H1 (cell line): ENCODE results near the gene SOX30. TPM values are rescaled to one million over a fixed set of nuclear protein-coding genes. Genes with fewer than 3 reads are reported as not detected.

Source experiments
- CTCF ChIA-PET: fragments of 300-600 bp; sonication (Branson Sonifier 250); formaldehyde crosslinking; loops from one replicate; lab custom pipeline; 2021; ENCODE audit not compliant: partially characterized antibody; lab: Charles Lee
- POLR2A ChIA-PET: fragments of 300-600 bp; sonication (Branson Sonifier 250); formaldehyde crosslinking; loops from one replicate; lab custom pipeline; 2021; ENCODE audit warnings: inconsistent platforms; ENCODE audit not compliant: partially characterized antibody; lab: Charles Lee
- DNase-seq, 2 experiments: peaks; one replicate each; pipeline versions ENCODE4 v3.0.0 to v3.0.0-alpha.2; 2010 to 2022; ENCODE audit warnings: low spot score in 2 of 2, low read depth in 1 of 2, mixed read lengths in 1 of 2
- FAIRE-seq: peaks from 2 replicates; lab custom pipeline; 2011; peaks lifted over from hg19 to GRCh38; lab: Jason Lieb, UNC
- H2AFZ ChIP-seq: 2 replicates; pipeline ENCODE4 v1.8.1; 2012; ENCODE audit warnings: low read length, inconsistent platforms
- H2AK5ac ChIP-seq: 2 replicates; pipeline ENCODE4 v1.6.1; 2013; ENCODE audit warnings: low read depth, low read length
- H2BK120ac ChIP-seq: replicated peaks from 2 replicates; pipeline ENCODE3; 2013; ENCODE audit warnings: low read depth, low read length, inconsistent platforms
- H2BK12ac ChIP-seq: 2 replicates; pipeline ENCODE4 v1.6.1; 2013; ENCODE audit warnings: low read depth, low read length
- H2BK15ac ChIP-seq: 2 replicates; pipeline ENCODE4 v1.6.1; 2013; ENCODE audit warnings: low read length
- H2BK20ac ChIP-seq: 2 replicates; pipeline ENCODE4 v1.6.1; 2013; ENCODE audit warnings: low read length
- H2BK5ac ChIP-seq: 2 replicates; pipeline ENCODE4 v1.6.1; 2013; ENCODE audit warnings: low read depth, low read length
- H3K14ac ChIP-seq: 2 replicates; pipeline ENCODE4 v1.6.1; 2013; ENCODE audit warnings: inconsistent platforms; ENCODE audit not compliant: insufficient read length
- H3K18ac ChIP-seq: 2 replicates; pipeline ENCODE4 v1.6.1; 2013; ENCODE audit warnings: low read length; ENCODE audit errors: extremely low read depth
- H3K23ac ChIP-seq: 2 replicates; pipeline ENCODE4 v1.6.1; 2013; ENCODE audit warnings: inconsistent platforms; ENCODE audit not compliant: insufficient read length
- H3K23me2 ChIP-seq: 2 replicates; pipeline ENCODE4 v1.6.1; 2013; ENCODE audit warnings: low read depth, low read length
- H3K27ac ChIP-seq: 2 replicates; pipeline ENCODE4 v1.6.1; 2011; ENCODE audit warnings: low read depth, low read length, inconsistent platforms
- H3K27me3 ChIP-seq, 4 experiments: replicated peaks in 1 of 4; 1 replicate in 1 of 4; 2 replicates in 3 of 4; pipeline versions ENCODE4 v1.6.1 to v1.8.1; 2011 to 2013; ENCODE audit warnings: low read length in 3 of 4, mild to moderate bottlenecking in 3 of 4, inconsistent platforms in 2 of 4, mixed read lengths in 2 of 4, moderate library complexity in 1 of 4; ENCODE audit not compliant: control insufficient read depth in 3 of 4, insufficient read depth in 3 of 4; ENCODE audit errors: extremely low read depth in 1 of 4
- H3K36me3 ChIP-seq, 4 experiments: 2 replicates each; pipeline versions ENCODE4 v1.6.1 to v1.8.1; 2011 to 2013; ENCODE audit warnings: mild to moderate bottlenecking in 4 of 4, low read length in 3 of 4, moderate library complexity in 2 of 4, control low read depth in 1 of 4, inconsistent platforms in 1 of 4; ENCODE audit not compliant: insufficient read depth in 4 of 4, control insufficient read depth in 2 of 4
- H3K4ac ChIP-seq: replicated peaks from 2 replicates; pipeline ENCODE3; 2013; ENCODE audit warnings: low read length, low read depth, mixed read lengths, inconsistent platforms; ENCODE audit not compliant: insufficient read length
- H3K4me1 ChIP-seq, 4 experiments: replicated peaks in 1 of 4; 1 replicate in 1 of 4; 2 replicates in 3 of 4; pipeline versions ENCODE4 v1.6.1 to v1.8.1; 2011 to 2013; ENCODE audit warnings: low read length in 3 of 4, inconsistent platforms in 2 of 4, mixed read lengths in 1 of 4; ENCODE audit not compliant: insufficient read depth in 4 of 4, control insufficient read depth in 3 of 4
- H3K4me2 ChIP-seq, 2 experiments: 2 replicates each; pipeline versions ENCODE4 v1.6.1 to v1.8.1; 2011 to 2013; ENCODE audit warnings: low read depth in 2 of 2, low read length in 2 of 2, control low read depth in 1 of 2, inconsistent platforms in 1 of 2, mild to moderate bottlenecking in 1 of 2; ENCODE audit not compliant: insufficient read depth in 1 of 2
- H3K4me3 ChIP-seq, 4 experiments: fragments of 200-600, 300-600 bp in 1 of 4; sonication (generic), shearing (Covaris generic), sonication (Bioruptor Twin) in 1 of 4; 2 replicates each; pipeline versions ENCODE4 v1.5.1 to v1.8.1; 2011 to 2016; ENCODE audit warnings: low read length in 4 of 4, low read depth in 3 of 4, control low read depth in 2 of 4, inconsistent platforms in 2 of 4, mild to moderate bottlenecking in 2 of 4, mixed read lengths in 1 of 4, moderate library complexity in 1 of 4; ENCODE audit not compliant: insufficient read depth in 2 of 4; ENCODE audit errors: extremely low read depth in 1 of 4
- H3K56ac ChIP-seq: replicated peaks from 2 replicates; pipeline ENCODE3; 2013; ENCODE audit warnings: low read depth, mild to moderate bottlenecking, mixed read lengths, low read length, inconsistent platforms; ENCODE audit not compliant: insufficient read length
- H3K79me1 ChIP-seq: 2 replicates; pipeline ENCODE4 v1.6.1; 2013; ENCODE audit warnings: low read depth, low read length, control low read depth
- H3K79me2 ChIP-seq, 2 experiments: 2 replicates each; pipeline versions ENCODE4 v1.6.1 to v1.8.1; 2012 to 2013; ENCODE audit warnings: low read length in 2 of 2, mild to moderate bottlenecking in 2 of 2, inconsistent platforms in 1 of 2; ENCODE audit not compliant: insufficient read depth in 2 of 2, control insufficient read depth in 1 of 2
- H3K9ac ChIP-seq, 4 experiments: replicated peaks in 1 of 4; 1 replicate in 1 of 4; 2 replicates in 3 of 4; pipeline versions ENCODE4 v1.6.1 to v1.8.1; 2011 to 2013; ENCODE audit warnings: low read depth in 3 of 4, low read length in 3 of 4, control low read depth in 2 of 4, mild to moderate bottlenecking in 2 of 4, moderate library complexity in 2 of 4, inconsistent platforms in 1 of 4; ENCODE audit errors: extremely low read depth in 1 of 4
- H3K9me3 ChIP-seq, 2 experiments: 2 replicates each; pipeline versions ENCODE4 v1.6.1 to v1.8.1; 2012 to 2013; ENCODE audit warnings: mild to moderate bottlenecking in 2 of 2, moderate library complexity in 2 of 2, control low read depth in 1 of 2, inconsistent platforms in 1 of 2, low read depth in 1 of 2, low read length in 1 of 2, mixed read lengths in 1 of 2; ENCODE audit not compliant: insufficient read depth in 2 of 2
- H4K20me1 ChIP-seq, 2 experiments: replicated peaks in 1 of 2; 2 replicates each; pipeline versions ENCODE3 to v1.8.1; 2011 to 2013; ENCODE audit warnings: inconsistent platforms in 2 of 2, low read length in 2 of 2, mild to moderate bottlenecking in 1 of 2; ENCODE audit not compliant: insufficient read depth in 2 of 2, control insufficient read depth in 1 of 2
- H4K5ac ChIP-seq: 2 replicates; pipeline ENCODE4 v1.6.1; 2013; ENCODE audit warnings: low read length, low read depth, mixed read lengths, inconsistent platforms; ENCODE audit not compliant: insufficient read length
- H4K8ac ChIP-seq: 2 replicates; pipeline ENCODE4 v1.8.0; 2013; ENCODE audit warnings: mild to moderate bottlenecking, moderate library complexity, low read length, inconsistent platforms; ENCODE audit not compliant: insufficient read depth; ENCODE audit errors: extremely low read depth
- H4K91ac ChIP-seq: replicated peaks from 2 replicates; pipeline ENCODE3; 2013; ENCODE audit warnings: low read length, mixed read lengths, inconsistent platforms; ENCODE audit not compliant: insufficient read length
- CREB1 ChIP-seq: IDR thresholded peaks from 2 replicates; pipeline ENCODE4 v1.6.1; 2012; ENCODE audit warnings: inconsistent platforms
- EP300 ChIP-seq, 2 experiments: IDR thresholded peaks; 1 replicate in 1 of 2; 2 replicates in 1 of 2; pipeline ENCODE4 v1.6.1; 2011 to 2012; ENCODE audit warnings: low read depth in 2 of 2, low read length in 2 of 2, mild to moderate bottlenecking in 2 of 2, borderline replicate concordance in 1 of 2, inconsistent platforms in 1 of 2, moderate library complexity in 1 of 2
- SP1 ChIP-seq: IDR thresholded peaks from 2 replicates; pipeline ENCODE4 v1.6.1; 2011; ENCODE audit warnings: low read depth, low read length
- SP2 ChIP-seq: IDR thresholded peaks from 2 replicates; pipeline ENCODE4 v1.6.1; 2012; ENCODE audit warnings: mild to moderate bottlenecking, low read length, inconsistent platforms
- WGBS, 2 experiments: shearing (Covaris generic) in 1 of 2; methylation state at CpG; one replicate each; pipeline versions ENCODE4 v1.1.6 to v1.1.7; 2013 to 2015; ENCODE audit warnings: low lambda C conversion rate in 2 of 2, mixed read lengths in 2 of 2, inconsistent platforms in 1 of 2, low coverage in 1 of 2, missing lambda C conversion rate in 1 of 2; ENCODE audit not compliant: insufficient replicate concordance in 2 of 2, insufficient coverage in 1 of 2, insufficient read length in 1 of 2; ENCODE audit errors: extremely low coverage in 1 of 2, missing lambda C conversion rate in 1 of 2; 5-methylcytosine and 5-hydroxymethylcytosine counted together
- polyA plus RNA-seq, 7 experiments: library from polyadenylated mRNA; depleted of rRNA in 3 of 7; stranded (reverse) in 5 of 7; unstranded in 2 of 7; fragments of >200 nt in 5 of 7; fragments of 200-250 nt in 2 of 7; gene quantifications; 1 replicate in 5 of 7; 2 replicates in 1 of 7; 4 replicates in 1 of 7; pipeline versions ENCODE4 v1.2.1 to v1.2.3, GENCODE V29; 2011 to 2013; ENCODE audit warnings: missing spikeins in 2 of 7, mixed read lengths in 2 of 7
- total RNA-seq: library from RNA; stranded (reverse); fragmentation: NEBNext Ultra II Directional; extraction: Animal tissue kit (Norgen Biotek cat#: 25700); gene quantifications from 2 replicates; pipeline ENCODE4 v1.2.1, GENCODE V29; 2021

The SOX30 gene
- total and polyA plus RNA-seq, 2 of the 8 experiments (the other 6 are each of a cell fraction or from before 2014, with no cell fraction given), result 0.35 TPM; not detected in 1

DNA sequence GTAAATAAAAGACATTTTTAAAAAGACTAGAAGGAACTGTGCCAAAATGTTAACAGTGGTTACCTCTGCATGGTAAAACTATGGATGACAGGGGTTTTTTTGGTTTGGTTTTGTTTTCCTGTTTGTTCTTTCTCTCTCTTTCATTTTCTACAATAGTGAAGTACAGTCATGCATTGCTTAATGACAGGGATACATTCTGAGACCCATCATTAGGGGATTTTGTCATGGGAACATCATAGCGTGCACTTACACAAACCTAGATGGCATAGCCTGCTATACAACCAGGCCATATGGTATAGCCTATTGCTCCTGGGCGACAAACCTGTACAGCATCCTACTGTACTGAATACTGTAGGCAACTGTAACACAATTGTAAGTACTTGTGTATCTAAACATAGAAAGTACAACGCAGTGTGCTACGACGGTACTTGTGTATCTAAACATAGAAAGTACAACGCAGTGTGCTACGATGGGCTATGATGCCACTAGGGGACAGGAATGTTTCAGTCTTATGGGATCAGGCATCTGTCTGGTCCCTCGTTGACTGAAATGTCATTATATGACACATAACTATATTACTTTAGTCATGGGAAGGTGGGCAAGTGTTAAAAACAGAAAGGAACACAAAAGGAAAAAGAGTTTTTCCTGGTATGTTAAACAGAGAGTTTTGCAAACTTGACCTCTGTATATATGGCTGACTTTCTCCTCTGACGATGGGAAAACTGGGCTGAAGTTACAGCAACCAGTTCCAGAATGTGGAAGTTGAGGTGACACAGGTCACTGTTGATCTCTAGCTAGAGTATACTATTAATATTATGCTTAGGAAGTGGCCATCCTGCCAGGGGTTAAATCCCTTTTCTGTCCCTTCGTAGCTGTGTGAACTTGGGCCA is 69.3 kb downstream of the SOX30 start:
- no peak overlapping the region for H3K9ac ChIP-seq
- no peak overlapping the region for H4K8ac ChIP-seq
- no peak overlapping the region for H3K23ac ChIP-seq
- 90% methylated on average over 10 of the region's 10 CpGs; no CpG with 5 or more reads in 1 of the 2 experiments for WGBS, 2 experiments
- no peak overlapping the region for H2BK20ac ChIP-seq
- H2BK120ac ChIP-seq, result no peak overlapping the region
- H3K4me1 ChIP-seq, result no peaks in the 10 kb centered on the region
- H2BK12ac ChIP-seq, result no peak overlapping the region
- no peak overlapping the region for H2AK5ac ChIP-seq
- no peak overlapping the region for H2BK15ac ChIP-seq
- H3K56ac ChIP-seq, result no peak overlapping the region
- H4K5ac ChIP-seq, result no peak overlapping the region
- no peak overlapping the region for H3K4ac ChIP-seq
- H3K4me2 ChIP-seq, result no peak overlapping the region
- FAIRE-seq, result no peak
- no peaks in the 10 kb centered on the region for H3K9me3 ChIP-seq
- TF ChIP-seq EP300 (IDR thresholded peaks at IDR 0.05; ENCODE audit: borderline replicate concordance in 1 of 2, low read depth in 2 of 2, low read length in 2 of 2) (no peak), CREB1 (no peak), SP2 (no peak), SP1 (no peak)
- H3K18ac ChIP-seq, result no peak overlapping the region
- no peaks in the 10 kb centered on the region for H3K79me1 ChIP-seq
- no peaks in the 10 kb centered on the region for H3K27me3 ChIP-seq
- no peak overlapping the region for H4K91ac ChIP-seq
- no peak for DNase-seq
- H3K14ac ChIP-seq, result no peak overlapping the region
- H2AFZ ChIP-seq, result no peak overlapping the region
- H3K79me2 ChIP-seq, result no peaks in the 10 kb centered on the region
- no peak overlapping the region for H2BK5ac ChIP-seq
- no peaks in the 10 kb centered on the region for H3K36me3 ChIP-seq
- H3K23me2 ChIP-seq, result no peaks in the 10 kb centered on the region
- no peaks in the 10 kb centered on the region for H4K20me1 ChIP-seq
- POLR2A ChIA-PET, result no interaction called here
- H3K4me3 ChIP-seq, result no peak overlapping the region
- no peak overlapping the region for H3K27ac ChIP-seq
- CTCF ChIA-PET, result interaction anchor here (0.9 kb wide), 1 partner anchor 111 kb away, joined by 3 read pairs; no protein-coding TSS in a partner anchor
